ENCODE results near the gene ARHGDIA.
"Not testable (repeated sequence)": the region's sequence is repeated elsewhere in the genome, so short reads cannot be mapped to it uniquely, and the experiment has no call there.

Gene ARHGDIA

GRCh38 chr17:81870981-81871386 is at the start of gene ARHGDIA:
Gene ARHGDIA (minus strand): TSS chr17:81871337. CDS start chr17:81869930, 1,407 bp downstream.
- no peak for DNase-seq

GRCh38 chr17:81918832-81919545 is 47.9 kb upstream of the ARHGDIA start:
- DNase-seq = no peak

- DNase-seq = not testable (repeated sequence)
Measured at GRCh38 chr17:81918333-81918669, 47.2 kb upstream of the ARHGDIA start.

- DNase-seq = peak; percentile 44
Measured at GRCh38 chr17:81917565-81918332, 46.6 kb upstream of the ARHGDIA start, which contains the start of gene SIRT7. Gene SIRT7 (minus strand): TSS chr17:81918176. CDS start chr17:81918131, 45 bp downstream.

- no peak for DNase-seq
Measured at GRCh38 chr17:81916234-81917001, 45.3 kb upstream of the ARHGDIA start.

GRCh38 chr17:81915331-81915730 is 44.2 kb upstream of the ARHGDIA start:
- DNase-seq = no peak

- DNase-seq = no peak
Measured at GRCh38 chr17:81914103-81914850, 43.1 kb upstream of the ARHGDIA start.

GRCh38 chr17:81913394-81914102 is 42.4 kb upstream of the ARHGDIA start:
- DNase-seq = no peak

- no peak for DNase-seq
Measured at GRCh38 chr17:81912441-81913309, 41.5 kb upstream of the ARHGDIA start.

- no peak for DNase-seq
Measured at GRCh38 chr17:81911969-81912368, 40.8 kb upstream of the ARHGDIA start.

- DNase-seq = peak; percentile 73
Measured at GRCh38 chr17:81911277-81911961, 40.3 kb upstream of the ARHGDIA start, which contains the start of gene PCYT2. Gene PCYT2 (minus strand): TSS chr17:81911399. CDS start chr17:81911355, 44 bp downstream.

GRCh38 chr17:81910840-81911276 is 39.7 kb upstream of the ARHGDIA start:
- DNase-seq = no peak

GRCh38 chr17:81909966-81910839 is 39.1 kb upstream of the ARHGDIA start:
- no peak for DNase-seq

GRCh38 chr17:81909231-81909630 is 38.1 kb upstream of the ARHGDIA start:
- no peak for DNase-seq

- DNase-seq = no peak
Measured at GRCh38 chr17:81908793-81909192, 37.7 kb upstream of the ARHGDIA start.

- no peak for DNase-seq
Measured at GRCh38 chr17:81907219-81908145, 36.3 kb upstream of the ARHGDIA start.

- DNase-seq = no peak
Measured at GRCh38 chr17:81906476-81907218, 35.5 kb upstream of the ARHGDIA start.

All from NCI-H526 treated with DMSO at 0.1 percent for 48 hours (cell line).